Stimulated activated CD4-positive, alpha-beta T cell treated with anti-CD3 and anti-CD28 coated beads, Interleukin-15, amount 100 ng/mL, for 1 hour (primary cell): Measurements from ENCODE around the gene GALNT9.

Source experiments
- DNase-seq, 2 donors: peaks; one replicate each; pipeline ENCODE4 v3.0.0-alpha.2; 2020; ENCODE audit warnings: low read depth in 1 of 2, low spot score in 1 of 2

Gene GALNT9

GRCh38 chr12:132187646-132188450 lies 141.5 kb downstream of the GALNT9 start:
- no peak for DNase-seq

DNA sequence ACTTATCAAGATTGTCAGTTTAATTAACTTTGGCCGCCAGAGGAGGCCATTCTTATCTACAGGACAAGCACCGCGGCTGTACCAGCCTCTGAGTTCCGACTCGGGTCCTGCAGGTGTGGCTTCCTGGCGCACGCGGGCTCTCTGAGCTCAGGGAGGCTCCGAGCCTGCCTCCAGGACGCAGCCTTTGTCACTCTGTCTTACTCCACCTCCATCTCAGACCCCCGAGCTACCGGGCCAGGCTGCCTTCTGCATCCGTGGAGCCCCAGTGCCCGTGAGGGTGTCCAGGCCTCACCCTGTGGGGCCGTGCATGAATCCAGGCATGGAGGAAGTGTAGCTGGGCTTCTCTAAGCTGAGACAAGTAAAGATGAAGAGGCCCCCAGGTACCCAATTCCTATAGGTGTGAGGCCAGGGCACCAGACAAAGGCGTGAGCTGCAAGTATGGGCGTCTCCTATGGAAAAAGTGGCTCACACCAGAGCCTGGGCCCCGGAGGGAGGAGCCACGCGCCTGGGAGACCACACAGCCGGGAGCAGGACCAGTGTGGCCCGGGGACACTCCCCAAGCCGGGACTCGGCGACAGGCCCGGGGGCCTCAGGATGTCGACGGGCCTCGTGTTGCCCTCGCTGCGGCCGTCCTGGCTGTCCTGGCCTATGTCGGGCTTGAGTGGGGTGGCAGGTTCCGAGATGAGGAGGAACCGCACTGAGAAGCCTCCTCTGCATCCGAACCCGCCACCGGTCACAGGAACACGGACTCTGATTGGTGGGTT lies 142.3 kb downstream of the GALNT9 start:
- no peak for DNase-seq

- no peak for DNase-seq
These were observed 143.1 kb downstream of the GALNT9 start for GRCh38 chr12:132186208-132186856.

DNA sequence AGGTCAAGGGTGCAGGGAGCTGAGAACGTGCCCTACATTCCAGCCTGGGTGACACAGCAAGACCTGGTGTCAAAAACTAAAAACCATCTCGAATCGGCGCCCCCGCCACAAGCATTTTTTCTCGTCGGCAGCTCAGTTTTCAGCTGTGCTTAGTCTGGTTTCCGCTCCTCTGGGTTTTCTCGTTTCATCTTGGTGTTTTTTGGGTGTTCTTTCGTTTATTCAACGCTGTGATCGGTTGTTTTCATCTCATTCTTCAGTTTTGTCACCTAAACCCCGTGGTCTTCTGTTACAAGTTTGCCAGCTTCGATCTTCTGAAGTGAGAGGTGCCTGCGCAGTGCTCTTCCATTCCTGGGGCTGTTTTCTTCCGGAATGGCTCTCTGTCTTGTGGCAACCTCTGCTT lies 143.7 kb downstream of the GALNT9 start:
- DNase-seq, result no peak

DNA sequence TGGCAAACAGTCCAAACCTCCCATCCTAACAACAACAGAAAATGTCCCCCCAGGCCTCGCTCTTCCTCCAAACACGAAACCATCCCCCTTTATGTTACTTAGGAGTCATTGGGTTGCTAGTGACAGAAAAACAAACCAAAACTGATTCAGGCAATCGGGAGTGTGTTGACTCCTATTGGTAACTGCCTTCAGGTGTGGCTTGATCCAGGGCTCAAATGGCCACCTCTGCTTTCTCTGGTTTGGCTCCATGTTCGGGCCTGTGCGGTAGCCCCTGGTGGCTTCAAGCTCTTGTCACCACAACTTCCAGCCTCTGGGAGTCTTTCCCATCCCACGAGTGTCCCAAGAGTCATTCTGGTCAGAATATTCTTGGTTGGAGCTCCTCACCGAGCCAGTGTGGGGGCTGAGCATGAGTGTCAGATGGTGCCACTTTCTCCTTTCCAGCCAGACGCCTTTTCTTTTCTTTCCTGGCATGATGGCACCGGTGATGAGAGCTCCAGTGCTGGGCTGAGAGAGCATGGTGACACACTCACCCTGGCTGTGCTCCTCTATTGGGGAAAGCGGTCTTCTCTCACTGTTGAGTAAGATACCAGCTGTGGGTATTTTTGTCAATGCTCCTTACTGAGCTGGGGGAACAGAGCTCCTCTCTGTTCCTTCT lies 146.6 kb downstream of the GALNT9 start:
- DNase-seq, result no peak

DNA sequence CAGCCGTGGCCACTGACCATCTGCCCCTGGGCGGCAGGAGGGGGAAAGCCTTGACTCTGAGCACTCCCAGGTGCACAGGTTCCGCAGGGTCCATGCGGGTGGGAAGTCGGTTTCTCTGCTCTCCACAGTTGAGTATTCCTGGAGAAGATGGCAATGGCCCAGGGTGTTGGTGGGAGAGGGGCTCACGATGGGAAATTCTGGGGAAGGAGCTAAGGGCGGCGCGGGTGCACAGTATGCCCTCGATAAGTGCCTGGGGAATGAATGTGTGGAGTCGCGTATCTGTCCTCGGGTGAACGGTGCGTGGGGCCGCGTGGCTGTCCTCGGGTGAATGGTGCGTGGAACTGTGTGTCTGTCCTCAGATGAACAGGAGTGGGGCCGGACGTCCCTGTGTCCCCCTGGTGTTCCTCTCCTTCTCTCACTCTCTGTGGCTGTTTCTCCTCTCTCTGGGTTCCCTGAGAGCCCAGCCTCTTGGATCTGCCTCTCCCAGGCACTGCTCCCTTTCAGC lies 147.1 kb downstream of the GALNT9 start:
- DNase-seq, result no peak

- no peak for DNase-seq
These were observed 147.7 kb downstream of the GALNT9 start for GRCh38 chr12:132181570-132182200.

DNA sequence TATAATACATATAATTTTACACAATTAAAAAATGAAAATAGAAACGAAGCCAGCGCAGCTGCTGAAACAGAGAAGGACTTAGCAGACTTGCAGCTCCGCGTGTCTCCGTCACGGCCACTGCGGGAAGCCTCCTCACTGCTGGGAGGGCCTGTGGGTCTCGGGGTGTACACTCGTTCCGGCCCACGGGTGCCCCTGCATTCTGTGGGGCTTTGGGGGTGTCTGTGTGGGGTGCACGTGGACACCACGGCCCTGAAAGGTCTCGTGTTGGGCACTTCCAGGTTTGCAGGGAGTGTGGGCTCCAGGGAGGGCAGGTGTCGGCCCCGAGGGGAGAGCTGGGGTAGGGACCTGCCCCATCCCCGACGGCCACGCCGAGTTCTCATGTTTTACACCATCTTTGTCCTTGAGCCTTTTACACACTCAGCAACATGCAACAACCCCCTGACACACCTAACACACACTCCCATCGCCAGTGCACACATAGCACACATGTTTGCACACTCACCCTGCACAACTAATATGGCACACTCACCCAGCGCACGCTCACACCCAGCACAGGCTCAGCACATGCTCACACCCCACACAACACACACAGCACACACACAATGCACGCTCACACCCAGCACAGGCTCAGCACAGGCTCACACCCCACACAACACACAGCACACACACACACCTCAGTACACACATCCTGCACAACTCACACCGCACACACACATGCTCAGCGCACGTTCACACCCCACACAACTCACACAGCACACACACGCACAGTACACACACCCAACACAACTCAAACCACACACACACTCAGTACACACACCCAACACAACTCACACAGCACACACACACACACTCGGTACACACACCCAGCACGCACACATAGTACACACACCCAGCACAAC lies 148.5 kb downstream of the GALNT9 start:
- no peak for DNase-seq

DNA sequence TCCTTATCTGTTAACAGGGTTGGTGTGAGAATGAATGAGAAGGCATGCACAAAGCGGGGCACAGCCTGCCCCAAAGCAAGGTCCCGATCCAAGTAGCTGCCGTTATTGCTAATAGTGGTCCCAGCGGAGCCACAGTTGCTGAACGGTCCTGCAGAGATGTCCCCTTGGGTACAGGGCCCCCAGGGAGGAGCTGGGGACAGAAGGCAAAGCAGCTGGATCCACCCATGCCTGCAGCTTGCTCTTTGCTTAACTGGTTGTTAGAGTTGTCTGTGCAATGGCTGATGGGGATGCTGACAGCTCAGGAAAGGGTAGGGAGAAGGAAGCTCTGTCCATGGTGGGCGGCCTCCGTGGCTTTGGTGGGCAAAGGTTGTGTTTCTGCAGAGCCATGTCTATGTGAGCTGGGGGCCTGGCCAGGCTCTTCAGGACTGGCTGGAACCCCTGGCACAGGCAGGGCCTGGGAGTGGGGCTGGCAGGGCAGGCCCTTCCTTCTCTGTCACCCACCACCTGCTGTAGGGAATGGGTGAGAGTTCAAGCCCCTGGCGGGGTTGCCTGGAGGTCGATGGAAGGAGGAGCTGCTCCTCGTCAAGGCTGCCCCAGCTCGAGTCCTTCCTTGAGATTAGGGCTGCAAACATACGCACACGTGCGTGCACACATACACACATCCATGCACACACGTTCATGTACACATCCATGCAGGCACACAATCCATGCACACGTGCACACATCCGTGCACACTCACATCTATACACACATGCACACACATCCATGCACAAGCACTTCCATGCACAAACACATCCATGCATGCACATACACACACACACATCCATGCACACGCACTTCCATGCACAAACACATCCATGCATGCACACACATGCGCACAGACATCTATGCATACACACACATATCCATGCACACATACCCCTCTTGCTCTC lies 149.7 kb downstream of the GALNT9 start:
- DNase-seq, result no peak

DNA sequence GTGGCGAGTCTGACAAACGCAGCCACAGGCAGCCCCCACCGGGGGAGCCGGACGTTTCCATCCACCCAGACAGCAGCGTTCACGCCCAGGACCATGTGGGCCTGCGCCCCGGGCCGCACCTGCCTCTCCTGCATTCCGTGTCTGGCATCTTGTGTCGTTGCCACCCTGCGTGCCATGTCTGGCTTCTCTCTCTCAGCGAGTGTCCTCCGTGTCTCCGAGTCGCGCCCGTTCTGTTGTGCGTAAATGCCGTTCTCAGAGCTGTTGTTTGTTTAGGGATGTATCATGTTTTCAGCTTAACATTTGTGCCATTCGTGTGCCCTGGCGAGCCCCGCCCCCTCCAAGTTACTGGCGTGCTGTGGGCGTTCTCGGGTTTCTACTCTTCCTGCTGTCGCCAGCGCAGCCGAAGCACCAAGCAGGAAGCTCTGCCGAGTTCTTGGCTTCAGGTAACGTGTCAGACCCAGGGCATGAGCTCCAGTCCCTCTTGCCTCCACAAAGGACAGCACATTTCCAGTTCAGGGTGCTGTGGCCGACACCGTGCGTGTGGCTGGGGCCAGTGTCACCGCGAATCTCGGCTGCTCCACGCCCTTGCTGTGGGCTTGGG lies 150.5 kb downstream of the GALNT9 start:
- DNase-seq, result peak in 1 of 2 donors; percentile 24

- no peak for DNase-seq
These were observed 151.1 kb downstream of the GALNT9 start for GRCh38 chr12:132178316-132178715.

GRCh38 chr12:132176920-132177551 lies 152.4 kb downstream of the GALNT9 start:
- no peak for DNase-seq

DNA sequence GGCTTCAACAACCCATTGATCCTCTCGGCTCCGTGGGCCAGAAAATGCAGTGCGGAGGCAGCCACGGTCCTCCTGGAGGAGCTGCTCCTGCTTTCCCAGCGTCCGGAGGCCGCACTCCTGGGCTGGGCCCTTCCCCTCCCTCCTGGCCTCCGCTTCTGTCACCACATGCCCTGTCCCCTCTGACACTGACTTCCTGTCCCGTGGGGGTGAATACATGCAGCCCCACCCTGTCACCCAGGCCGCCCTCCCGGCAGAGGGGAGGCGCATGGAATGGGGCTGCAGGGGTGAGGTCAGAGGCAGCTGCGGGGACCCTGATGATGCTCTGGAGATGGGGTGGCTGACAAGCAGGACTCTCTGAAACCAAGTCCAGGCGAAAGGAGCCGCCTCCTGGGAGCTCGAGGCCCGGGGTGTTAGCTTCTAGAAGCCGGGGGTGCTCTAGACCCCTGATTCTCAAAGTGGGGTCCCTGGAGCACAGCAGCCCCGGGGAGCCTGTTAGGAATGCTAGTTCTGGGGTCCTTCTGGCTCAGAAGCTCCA lies 152.9 kb downstream of the GALNT9 start:
- no peak for DNase-seq

GRCh38 chr12:132175496-132176384 lies 153.6 kb downstream of the GALNT9 start:
- DNase-seq, result no peak

GRCh38 chr12:132174839-132175490 lies 154.4 kb downstream of the GALNT9 start:
- DNase-seq, result no peak
